ENCODE results near the gene FLAD1.

FLAD1 gene

DNA sequence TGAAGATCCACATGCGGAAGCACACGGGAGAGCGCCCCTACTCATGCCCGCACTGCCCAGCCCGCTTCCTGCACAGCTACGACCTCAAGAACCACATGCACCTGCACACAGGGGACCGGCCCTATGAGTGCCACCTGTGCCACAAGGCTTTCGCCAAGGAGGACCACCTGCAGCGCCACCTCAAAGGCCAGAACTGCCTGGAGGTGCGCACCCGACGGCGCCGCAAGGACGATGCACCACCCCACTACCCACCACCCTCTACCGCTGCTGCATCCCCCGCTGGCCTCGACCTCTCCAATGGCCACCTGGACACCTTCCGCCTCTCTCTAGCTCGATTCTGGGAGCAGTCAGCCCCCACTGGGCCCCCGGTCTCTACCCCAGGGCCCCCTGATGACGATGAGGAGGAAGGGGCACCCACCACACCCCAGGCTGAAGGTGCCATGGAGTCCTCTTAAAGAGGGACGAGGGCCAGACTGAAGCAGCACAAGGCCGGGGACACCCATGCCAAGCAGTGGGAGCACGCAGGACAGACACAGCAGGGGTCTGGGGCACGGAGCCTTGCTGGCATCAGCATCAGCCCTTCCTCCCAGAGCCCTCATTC lies 33.2 kb downstream of the FLAD1 start:
- DNase-seq (ENCODE audit: low read depth in 2 of 2): no peak

DNA sequence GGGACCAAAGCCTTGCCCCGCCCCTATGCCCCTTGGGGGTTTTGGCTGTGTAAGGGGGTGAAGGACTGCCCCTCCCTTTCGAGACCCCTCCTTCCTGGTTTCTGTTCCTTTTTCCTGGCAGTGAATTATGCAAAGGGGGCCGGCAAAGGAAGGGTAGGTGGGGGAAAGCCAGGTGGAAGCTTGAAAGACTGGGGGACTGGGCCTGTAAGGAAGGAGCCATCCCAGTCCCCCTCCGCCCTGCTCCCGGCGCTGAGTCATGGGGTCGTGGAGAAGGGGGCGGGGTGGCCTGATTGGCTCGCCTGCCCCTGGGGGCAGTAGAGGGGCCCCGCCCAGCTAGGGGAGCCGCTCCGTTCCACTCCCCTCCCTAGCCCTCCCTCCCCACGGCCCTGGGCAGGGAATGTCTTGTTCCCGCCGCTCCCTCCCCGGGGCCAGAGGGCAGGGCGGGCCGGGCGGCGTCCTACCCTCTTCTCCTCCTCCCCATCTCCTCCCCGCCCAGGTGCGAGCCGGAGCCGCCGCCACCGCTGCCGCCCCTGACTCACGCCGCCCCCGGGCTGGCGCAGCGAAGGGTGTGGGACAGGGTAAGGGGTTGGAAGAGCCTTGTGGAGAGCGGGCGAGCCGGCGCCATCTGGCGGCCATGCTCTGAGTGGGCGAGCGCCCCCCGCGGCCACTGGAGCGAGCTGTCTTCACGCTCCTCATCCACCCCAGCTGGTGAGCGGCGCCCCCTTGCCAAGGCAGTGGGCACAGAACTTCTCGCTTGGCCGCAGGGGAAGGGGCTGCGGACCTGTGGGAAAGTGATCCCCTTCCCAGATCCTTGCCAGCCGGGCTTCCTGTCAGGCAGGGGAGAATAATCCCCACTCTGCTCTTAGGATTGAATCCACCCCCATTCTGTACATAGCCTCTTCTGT lies 34.1 kb downstream of the FLAD1 start:
- DNase-seq (ENCODE audit: low read depth in 2 of 2): peak; percentile 48 to 62

DNA sequence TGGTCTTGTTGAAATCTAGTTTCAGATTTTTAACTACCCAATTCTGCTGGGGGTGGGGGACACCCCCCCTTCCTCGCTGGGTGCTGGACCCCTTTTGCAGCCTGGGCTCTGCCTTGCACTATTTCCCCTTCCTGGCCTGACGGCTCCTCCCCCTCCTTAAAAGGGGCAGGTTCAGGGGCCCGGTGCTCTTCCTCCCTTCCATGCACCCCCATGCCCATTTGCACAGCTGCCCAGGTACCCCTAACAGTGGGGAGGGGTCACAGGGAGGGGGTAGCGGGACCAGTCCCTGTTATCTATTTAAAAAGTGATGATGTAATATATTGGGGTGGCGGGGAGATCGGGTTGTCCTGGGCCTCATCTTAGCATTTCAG lies 34.8 kb downstream of the FLAD1 start:
- DNase-seq (ENCODE audit: low read depth in 2 of 2): no peak

DNA sequence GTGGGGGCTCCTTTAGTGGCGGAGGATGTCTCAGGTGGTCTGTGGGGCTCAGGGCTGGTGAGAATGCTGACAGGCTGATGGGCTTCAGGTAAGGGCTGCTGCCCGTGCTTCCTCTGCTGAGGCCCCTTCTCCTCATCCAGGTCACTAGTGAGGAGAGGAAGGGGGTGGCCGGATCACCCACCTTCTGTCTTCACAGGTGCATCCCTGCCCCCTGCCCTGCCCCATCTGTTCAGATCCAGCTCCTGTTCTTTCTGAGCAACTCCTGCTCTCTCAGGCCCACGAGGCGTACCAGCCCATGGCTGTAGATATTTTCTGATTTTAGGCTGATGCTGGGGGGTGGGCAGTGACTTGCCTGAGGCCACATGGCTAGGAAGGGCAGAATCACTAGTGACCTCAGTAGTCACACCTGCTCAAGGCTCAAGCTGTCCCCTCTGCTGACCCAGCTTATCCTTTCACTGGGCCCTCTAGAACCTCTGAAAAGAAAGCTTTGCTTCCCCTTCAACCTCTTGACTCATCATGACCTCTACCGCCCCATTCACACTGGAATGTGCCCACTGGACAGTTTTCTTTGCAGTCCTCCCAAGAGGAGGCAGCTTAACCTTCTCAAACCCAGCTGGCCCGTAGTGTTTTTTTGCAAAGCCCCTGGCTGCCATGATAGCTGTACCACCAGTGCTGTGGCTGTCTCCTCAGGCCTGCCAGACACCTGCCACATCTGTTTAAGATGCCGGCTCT lies 35.6 kb downstream of the FLAD1 start:
- no peak for DNase-seq (ENCODE audit: low read depth in 2 of 2)

DNA sequence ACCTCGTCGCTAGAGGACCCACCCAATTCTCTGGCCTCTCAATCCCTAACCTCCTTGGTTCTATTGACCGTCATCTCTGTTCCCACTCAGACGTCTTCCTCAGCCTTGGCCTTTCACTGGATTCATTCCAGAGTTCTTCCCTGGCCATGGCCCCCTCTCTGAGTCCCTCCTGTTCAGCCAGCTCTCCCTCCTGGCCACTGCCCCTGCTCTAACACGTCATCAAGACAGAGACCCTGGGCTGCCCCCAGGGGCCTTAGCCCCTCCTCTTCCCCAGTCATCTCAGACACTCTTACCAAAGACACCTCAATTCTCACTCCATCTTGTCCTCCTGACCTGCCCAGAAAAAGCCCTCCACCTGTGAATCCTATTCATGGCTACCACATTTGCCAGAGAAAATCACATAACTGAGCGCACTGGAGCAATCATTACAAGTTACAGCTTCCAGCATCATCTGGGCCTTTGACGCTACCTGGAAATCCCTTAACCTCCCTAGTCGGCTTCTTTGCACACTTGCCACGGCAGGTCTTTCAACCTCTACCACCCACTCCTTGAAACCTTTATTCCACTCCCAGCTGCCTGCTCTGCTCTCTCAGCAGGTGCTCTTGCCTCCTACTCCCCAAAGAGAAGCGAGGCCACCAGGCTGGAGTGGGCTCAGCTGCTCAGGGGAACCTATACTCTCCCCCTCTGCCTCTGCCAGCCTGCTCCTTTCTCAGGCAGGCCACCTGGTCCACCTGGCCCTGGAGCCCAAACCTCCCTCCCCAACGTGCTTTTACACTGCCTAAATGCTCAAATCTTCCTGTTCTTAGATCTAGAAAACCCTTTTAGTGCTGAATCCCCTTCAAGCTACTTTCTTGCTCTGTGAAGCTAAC lies 36.5 kb downstream of the FLAD1 start:
- no peak for DNase-seq (ENCODE audit: low read depth in 2 of 2)

DNA sequence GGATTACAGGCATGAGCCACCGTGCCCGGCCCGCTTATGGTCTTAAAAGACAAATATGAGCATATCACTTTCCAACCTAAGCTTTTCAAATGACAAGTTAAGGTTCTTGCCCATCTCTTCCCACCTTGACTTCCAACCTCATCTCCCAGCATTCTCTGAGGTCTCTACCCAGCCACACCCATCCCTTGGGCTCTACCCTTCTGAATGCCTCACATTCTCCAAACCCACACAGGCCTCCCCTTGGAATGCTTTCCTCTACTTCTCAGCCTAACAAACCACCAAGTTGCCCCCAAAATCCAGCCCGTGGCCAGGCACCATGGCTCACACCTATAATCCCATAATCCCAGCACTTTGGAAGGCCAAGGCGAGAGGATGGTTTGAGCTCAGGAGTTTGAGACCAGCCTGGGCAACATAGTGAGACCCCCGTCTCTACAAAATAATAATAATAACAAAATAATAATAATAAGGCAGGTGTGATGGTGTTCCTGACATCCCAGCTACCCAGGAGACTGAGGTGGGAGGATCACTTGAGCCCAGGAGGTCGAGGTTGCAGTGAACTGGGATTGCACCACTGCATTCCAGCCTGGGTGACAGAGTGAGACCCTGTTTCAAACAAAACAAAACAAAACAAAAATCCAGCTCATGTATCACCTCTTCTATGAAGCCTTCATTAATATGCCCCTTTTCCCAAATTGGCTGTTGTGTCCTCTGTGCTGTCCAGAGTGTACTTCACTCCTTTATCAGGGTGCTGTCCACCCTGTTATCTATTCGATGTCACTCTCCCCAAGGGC lies 39.2 kb downstream of the FLAD1 start:
- DNase-seq (ENCODE audit: low read depth in 2 of 2): no peak

DNA sequence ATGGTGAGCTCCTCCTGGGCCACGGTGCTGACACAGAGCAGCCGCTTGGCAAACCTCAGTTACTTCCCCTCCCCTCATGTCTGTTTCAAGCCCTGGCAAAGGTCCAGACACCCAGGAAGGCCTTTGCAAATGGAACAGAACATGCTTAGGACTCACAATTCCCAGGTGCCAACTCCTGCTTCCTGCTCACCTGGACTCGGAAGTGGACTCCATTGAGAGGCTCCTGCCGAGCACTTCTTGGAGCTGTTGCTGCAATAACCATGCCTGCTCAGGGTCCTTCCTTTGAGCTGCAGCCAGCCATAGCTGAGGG lies 39.7 kb downstream of the FLAD1 start:
- no peak for DNase-seq (ENCODE audit: low read depth in 2 of 2)

DNA sequence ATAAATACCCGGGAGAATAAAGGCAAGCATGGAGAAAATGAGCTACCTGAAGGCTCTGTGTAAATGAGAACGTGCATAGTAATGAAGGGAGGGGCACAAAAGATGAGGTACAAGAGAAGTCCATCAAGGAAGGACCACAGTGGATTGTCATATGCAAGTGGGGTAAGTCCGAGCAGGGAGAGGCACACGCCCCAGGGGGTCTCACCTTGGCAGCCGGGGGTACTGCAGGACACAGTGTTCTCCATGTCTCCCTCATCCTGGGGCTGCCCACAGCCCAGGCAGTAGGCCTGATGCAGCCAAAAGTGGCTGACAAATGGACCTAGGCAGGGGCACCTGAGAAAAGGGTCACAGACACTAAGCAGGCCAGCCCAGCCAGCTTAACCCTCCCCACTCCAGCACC lies 40.5 kb downstream of the FLAD1 start:
- no peak for DNase-seq (ENCODE audit: low read depth in 2 of 2)

DNA sequence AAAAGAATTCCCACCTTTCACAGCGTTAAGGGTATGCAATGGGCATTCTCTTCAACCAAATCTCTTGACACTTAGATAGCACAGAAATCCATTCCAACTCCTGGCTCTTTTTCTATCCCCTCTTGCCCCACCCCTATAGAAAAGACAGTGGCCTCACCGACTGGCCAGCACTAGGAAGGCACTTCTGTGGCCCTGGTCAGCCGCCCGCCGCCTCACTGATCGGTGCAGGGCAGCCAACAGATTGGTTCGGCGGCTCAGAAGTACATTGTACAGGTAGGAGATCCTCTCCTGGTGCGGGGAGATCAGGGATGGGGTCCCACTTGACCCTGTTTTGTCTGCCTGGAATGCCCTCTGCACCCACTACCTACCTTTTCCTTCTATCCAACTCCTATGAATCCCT lies 41.2 kb downstream of the FLAD1 start:
- no peak for DNase-seq (ENCODE audit: low read depth in 2 of 2)

DNA sequence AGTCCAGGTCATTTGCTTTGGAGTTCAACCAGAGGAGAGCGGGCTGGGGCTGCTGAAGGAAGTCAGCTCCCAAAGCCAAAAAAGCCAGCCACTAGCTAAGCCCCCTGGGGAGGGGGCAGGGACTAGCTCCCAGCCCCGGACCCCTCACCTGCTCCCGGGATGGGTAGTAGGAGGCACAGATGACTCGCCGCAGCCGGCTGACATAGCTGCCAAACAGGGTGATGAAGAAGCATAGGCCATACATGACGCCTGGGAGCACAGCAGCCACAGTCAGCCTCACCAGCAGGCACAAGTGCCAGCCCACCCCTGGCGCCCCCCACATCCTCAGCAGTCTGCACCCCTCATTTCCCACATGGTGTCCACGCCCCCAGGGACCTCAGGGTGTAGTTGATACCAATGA lies 43.0 kb downstream of the FLAD1 start:
- no peak for DNase-seq (ENCODE audit: low read depth in 2 of 2)

DNA sequence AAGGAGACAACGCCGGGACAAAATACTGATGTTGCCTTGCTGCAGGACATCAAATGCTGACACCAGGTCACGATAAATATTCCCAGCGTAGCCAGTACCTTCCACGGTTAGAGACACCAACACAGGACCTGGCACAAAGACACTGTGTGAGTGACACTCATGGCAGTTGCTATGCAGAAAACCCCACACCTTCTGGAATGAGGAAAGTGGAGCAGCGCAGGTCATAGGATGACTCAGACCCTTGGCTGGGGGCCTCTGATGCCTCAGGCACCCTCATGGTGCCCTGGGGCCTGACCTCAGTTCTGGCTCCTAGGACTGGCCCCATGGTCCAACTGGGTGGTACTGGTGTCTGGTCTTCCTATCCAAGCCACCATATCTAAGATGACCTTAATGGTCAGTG lies 43.4 kb downstream of the FLAD1 start:
- DNase-seq (ENCODE audit: low read depth in 2 of 2): no peak

DNA sequence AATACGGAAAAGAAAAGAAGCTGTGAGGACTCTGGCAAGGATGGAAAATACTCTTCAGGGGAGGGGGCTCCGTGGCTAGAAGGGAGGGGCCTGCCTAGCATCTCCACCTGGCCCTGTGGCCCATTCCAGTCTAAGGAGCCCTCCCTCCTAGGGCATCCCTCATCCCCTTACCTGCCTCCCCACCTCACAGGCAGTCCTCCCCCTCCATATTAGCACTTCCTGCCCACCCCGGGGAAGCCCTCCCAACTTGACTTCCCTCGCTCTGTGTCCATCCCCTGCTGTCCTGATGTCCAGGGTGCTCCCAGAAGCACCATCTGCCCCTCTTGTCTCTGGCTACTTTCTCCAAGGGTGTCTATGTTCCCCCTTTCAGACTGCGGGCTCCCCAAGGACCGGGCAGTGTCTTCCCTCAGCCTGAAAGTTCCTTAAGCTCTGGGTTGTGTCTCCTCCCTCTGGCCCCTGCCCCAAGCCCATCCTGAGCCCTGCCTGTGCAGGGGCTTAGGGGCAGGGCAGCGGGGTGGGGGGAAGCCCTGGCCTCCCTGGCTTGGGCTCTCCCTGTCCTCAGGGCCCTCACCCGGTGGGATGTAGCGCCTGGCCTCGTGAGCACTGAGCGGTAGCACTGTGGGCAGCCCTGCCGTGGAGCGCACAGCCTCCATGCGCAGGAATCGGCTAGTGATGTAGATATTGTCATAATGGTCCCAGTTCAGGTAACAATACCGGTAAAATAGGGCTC lies 46.5 kb downstream of the FLAD1 start:
- DNase-seq (ENCODE audit: low read depth in 2 of 2): no peak

DNA sequence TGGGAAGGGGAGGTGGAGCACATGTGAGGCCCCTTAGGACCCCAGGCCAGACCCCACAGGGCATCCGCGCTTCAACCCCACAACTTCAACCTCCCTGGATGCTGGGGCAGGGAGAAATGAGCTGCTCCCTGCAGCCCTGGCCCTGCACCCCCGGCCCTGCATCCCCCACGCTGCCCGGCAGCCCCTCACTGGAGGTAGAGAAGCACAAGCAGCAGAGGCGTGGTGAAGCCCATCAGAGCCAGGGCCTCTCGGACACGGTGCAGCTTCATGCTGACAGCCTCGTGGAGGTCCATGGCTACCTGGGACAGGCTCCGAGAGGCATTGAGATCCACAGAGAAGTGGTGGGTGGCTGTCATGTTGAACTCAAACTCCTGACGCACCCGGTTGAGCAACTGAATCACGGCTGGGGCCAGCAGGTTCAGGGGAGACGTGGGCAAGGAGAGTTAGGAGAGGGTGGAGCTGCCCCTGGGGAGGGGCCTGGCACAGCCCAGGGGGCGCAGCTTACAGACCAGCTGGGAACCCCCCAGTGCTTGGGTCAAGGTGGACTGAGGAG lies 47.2 kb downstream of the FLAD1 start:
- no peak for DNase-seq (ENCODE audit: low read depth in 2 of 2)

DNA sequence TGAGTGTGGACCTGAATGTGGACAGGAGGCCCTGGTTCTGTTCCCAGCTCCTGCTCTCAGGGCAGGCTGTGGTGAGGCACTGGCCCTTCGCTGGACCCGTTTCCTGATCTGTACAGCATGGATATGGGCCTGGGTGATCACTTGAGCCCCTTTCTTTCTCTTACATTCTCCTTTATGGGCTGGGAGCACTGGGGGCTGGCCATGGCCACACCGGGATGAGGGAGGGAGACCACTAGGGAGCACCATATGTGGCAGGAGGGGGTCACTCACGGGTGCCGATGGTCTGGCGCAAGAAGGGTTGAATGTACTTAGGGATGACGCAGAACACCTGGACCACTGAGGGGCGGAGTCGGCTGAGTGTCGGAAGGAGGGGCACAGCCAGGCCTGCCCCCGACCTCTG lies 47.8 kb downstream of the FLAD1 start:
- no peak for DNase-seq (ENCODE audit: low read depth in 2 of 2)

DNA sequence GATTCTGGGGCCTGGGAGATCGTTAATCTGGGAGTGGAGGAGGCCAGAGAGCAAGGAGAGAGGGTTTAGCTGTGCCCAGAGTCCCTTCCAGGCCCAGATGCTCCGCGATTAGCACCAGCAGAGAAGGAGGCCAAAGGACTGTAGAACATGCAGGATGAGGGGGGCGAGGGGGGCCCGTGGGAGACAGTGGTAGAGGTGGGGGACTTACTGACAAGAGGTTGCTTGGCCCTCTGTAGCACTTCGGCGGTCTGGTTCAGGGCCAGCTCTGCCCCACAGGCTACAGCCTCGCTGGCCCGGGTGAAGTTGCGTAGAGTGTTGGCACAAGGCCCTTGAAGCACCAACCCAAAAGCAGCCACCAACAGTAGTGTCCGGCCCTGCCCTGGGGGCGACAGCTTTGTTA lies 49.7 kb downstream of the FLAD1 start:
- DNase-seq (ENCODE audit: low read depth in 2 of 2): no peak

DNA sequence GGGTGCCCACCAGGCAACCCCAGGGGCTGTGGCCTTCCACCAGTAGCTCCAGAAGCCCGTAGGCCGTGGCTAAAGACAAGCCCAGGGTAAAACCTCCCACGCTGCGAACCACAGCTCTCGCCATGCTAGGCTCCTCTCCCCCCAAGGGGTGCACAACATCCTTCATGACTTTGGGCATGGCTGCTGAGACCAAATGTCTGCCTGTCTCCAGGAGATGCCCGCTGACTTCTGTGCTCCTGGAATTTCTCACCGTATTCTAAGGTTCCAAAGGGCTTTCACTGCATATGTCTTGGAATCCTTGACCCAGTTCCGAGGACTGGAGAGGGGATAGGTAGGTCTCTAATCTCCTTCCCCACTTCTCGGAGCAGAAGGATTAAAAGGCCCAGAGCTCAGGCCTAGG lies 50.4 kb downstream of the FLAD1 start, which contains the start of the genes DCST1 and DCST2:
DCST1 (plus strand) TSS at position 301 of the 400 bp plus-strand sequence. CDS start 213 bp downstream, outside the sequence.
DCST2 (minus strand) TSS at position 258 of the 400 bp plus-strand sequence; CDS start at position 178, 80 bp downstream.
- no peak for DNase-seq (ENCODE audit: low read depth in 2 of 2)

DNA sequence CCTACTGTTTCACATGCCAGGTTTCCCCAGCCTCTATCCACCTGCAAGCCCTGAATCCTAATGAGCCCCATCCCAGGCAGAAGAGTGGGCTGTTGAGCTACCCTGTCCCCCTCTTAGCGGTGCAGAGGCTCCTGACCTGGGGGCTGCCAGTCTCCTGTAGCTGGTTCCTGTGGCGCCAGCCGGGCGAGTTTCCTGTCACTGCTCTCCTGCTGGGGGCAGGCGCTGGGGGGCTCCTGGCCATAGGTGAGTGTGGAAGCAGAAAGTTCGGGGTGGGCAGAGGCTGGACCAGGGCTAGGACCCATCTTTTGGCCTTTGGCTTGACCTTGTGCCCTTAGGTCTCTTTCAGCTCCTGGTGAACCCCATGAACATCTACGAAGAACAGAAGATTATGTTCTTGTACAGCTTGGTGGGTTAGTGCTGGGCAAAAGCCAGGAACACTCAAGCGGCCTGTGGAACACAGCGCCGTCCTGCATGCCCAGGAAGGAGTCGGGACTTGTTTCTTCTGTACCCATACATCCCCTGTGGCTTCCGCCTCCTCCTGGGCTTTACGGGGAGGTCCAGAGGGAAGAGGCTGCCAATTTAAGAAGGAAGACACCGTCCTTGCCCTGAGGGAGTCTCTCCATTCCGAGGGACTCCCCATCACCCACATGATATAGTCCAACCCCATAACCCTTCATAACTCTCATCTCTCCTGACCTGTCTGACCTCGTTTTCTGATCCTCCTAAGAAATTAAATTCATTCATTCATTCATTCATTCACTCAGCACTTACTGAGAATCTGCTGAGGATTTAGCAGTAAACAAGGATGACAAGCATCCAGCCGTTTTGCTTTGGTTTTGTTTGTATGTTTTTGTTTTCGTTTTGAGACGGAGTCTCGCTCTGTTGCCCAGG lies 51.4 kb downstream of the FLAD1 start:
- DNase-seq (ENCODE audit: low read depth in 2 of 2): no peak

DNA sequence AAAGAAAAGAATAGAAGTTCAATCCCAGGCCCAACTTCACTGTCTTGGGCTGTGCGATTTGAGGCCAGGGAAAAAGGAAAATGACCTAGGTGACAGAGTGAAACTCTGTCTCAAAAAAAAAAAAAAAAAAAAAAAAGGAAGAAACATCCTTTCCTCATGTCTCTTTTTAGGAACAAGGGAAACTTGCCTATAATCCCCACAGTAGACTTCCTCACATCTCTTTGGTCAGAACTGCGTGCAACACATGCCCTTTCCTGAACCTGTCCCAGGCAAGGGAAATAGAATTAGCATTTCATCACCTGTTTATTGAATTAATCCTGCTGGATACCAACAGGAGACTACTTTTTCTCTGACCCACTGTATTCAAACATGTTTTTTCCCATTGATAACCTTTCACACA lies 52.8 kb downstream of the FLAD1 start:
- DNase-seq (ENCODE audit: low read depth in 2 of 2): no peak

DNA sequence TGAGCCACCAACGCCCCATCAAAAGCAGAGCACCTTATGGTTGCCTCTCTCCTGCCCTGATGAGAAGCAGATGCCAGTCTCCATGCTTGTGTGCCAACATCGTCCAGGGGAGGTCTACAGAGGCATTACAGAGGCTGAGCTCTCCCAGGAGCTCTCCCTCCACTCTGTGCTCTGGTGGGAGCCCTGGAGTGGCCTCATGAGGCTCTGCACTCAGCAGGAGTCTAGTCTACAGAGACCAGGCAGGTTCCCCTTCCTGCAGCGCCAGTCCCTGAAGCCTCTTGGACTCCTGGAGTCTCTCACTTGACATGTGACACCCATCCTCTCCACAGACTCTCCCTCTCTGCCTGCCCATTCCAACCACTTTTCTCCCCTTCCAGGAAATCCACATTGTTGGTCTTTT lies 53.9 kb downstream of the FLAD1 start:
- DNase-seq (ENCODE audit: low read depth in 2 of 2): no peak

Data from fibroblast of skin of left biceps (primary cell).